Loucy (cell line): ENCODE measurements around the gene FDXACB1.

ENCODE experiments used
- CTCF ChIP-seq: fragments of 200-600 bp; sonication (generic); conservative IDR thresholded peaks from 2 replicates; pipeline ENCODE4 v1.5.1; 2014; ENCODE audit warnings: mild to moderate bottlenecking, antibody characterized with exemption, low read length
- EZH2phosphoT487 ChIP-seq: fragments of 200-600 bp; IDR thresholded peaks from 2 replicates; pipeline ENCODE4 v1.6.1; 2018; ENCODE audit warnings: antibody characterized with exemption, mild to moderate bottlenecking, moderate library complexity, borderline replicate concordance

- TF ChIP-seq CTCF, result no peak
- TF ChIP-seq EZH2phosphoT487, result no peak
Observed at GRCh38 chr11:111826322-111826950, 52.5 kb downstream of the FDXACB1 start.
